Cardiac fibroblast (primary cell): ENCODE data around the gene PALLD.
A peak's percentile ranks its signal among the peaks of the same experiment; 100 is the strongest.

Source experiments
- DNase-seq, 2 donors: peaks; one replicate each; pipeline versions ENCODE4 v3.0.0 to v3.0.0-alpha.2; 2010; ENCODE audit warnings: low read depth in 2 of 2
- H3K4me3 ChIP-seq, 2 donors: replicated peaks in 1 of 2; 1 replicate in 1 of 2; 2 replicates in 1 of 2; pipeline ENCODE4 v1.5.1; 2011; ENCODE audit warnings: low read depth in 2 of 2, low read length in 2 of 2, mild to moderate bottlenecking in 2 of 2, moderate library complexity in 1 of 2
- TF ChIP-seq, protein P1 (sequence below): IDR thresholded peaks from one replicate; pipeline ENCODE4 v1.5.1; 2011; ENCODE audit warnings: low read depth, mild to moderate bottlenecking, low read length, inconsistent platforms

The PALLD gene

GRCh38 chr4:168893807-168894206 lies 397.0 kb downstream of the PALLD start:
- DNase-seq, result no peak
- TF ChIP-seq, protein P1, sequence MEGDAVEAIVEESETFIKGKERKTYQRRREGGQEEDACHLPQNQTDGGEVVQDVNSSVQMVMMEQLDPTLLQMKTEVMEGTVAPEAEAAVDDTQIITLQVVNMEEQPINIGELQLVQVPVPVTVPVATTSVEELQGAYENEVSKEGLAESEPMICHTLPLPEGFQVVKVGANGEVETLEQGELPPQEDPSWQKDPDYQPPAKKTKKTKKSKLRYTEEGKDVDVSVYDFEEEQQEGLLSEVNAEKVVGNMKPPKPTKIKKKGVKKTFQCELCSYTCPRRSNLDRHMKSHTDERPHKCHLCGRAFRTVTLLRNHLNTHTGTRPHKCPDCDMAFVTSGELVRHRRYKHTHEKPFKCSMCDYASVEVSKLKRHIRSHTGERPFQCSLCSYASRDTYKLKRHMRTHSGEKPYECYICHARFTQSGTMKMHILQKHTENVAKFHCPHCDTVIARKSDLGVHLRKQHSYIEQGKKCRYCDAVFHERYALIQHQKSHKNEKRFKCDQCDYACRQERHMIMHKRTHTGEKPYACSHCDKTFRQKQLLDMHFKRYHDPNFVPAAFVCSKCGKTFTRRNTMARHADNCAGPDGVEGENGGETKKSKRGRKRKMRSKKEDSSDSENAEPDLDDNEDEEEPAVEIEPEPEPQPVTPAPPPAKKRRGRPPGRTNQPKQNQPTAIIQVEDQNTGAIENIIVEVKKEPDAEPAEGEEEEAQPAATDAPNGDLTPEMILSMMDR, result no peak
- H3K4me3 ChIP-seq, result no peak overlapping the region

DNA sequence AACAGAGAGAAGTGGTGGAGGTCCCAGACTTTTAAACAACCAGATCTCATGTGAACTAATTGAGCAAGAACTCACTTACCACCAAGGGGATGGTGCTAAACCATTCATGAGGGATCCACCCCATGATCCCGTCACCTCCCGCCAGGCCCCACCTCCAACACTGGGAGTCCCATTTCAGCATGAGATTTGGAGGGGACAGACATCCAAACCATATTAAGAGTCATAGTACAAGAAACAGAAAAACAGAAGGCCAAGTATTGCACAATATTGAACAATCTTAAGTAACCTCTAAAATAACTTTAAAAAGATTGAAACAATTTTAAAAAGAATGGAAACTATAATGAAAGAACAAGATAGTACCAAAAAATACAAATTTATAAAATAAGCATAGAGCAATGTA lies 403.2 kb downstream of the PALLD start:
- no peak overlapping the region for H3K4me3 ChIP-seq
- DNase-seq, result peak; percentile 42 to 45
- TF ChIP-seq, protein P1, result no peak

DNA sequence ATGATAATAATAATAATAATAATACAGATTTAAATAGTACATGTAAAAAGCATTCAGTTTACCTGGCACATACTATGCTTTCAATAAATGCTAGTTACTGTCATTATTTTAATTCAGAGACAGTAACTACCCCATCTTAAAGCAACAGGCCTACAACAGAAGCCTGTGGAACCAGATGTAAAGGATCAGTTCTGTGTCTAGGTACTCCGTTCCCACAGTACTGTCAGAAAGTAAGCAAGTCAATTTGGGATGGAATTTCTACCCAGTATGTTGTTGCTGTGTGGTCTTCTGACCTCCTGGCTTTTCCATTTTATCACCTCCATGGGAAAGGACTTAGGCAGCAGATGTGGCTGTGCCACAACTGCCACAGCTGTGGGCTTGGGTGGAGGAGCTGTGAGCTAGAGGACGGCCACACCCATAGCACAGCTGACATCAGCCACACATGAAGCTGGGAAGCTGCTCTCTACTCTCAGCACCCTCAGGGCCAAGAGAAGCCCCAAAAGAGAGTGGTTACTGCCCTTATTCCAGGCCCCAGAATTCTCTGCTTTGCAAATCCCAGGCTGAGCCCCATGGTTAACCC lies 410.4 kb downstream of the PALLD start:
- peak in 1 of 2 donors; percentile 33 for DNase-seq
- TF ChIP-seq, protein P1, result no peak
- H3K4me3 ChIP-seq, result no peak overlapping the region

DNA sequence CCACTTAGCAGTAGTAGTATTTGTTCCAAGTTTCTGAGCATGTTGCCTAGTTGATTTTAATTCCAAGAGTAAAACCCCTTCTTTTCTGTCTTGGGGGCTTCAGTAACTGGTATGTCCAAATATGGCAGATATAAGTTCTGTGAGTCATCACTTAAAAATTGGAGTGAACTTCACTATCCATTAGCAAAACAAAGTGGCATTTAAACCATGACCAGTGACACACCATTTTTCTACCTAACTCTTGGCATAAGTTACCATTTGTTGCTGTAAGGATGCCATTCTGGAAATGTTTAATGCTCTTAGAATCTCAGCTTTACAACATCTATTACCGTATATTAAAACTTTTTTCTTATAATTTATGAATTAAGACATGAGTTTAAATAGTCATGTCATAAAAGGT lies 411.2 kb downstream of the PALLD start:
- H3K4me3 ChIP-seq, result no peak overlapping the region
- peak; percentile 28 to 78 for DNase-seq
- TF ChIP-seq, protein P1, result no peak

GRCh38 chr4:168908851-168909273 lies 412.0 kb downstream of the PALLD start:
- peak; percentile 32 to 43 for DNase-seq
- TF ChIP-seq, protein P1, result no peak
- H3K4me3 ChIP-seq, result no peak overlapping the region

- TF ChIP-seq, protein P1, result no peak
- DNase-seq, result no peak
- no peak overlapping the region for H3K4me3 ChIP-seq
These were observed 417.2 kb downstream of the PALLD start for GRCh38 chr4:168914095-168914494.
